ENCODE data around the gene POP4. TPM values are rescaled to one million over a fixed set of nuclear protein-coding genes. Genes with fewer than 3 reads are reported as not detected.
A peak's percentile ranks its signal among the peaks of the same experiment; 100 is the strongest.

POP4 gene
- total RNA-seq, 4 donors from 2014 or later: 35.4 to 76.8 (median 62.6) TPM

- peak within 1 kb of the TSS; percentile 85 for H3K27ac ChIP-seq
- DNase-seq (ENCODE audit: low spot score in 2 of 2): peak; percentile 91 to 93
- peak within 1 kb of the TSS; percentile 74 for H3K4me3 ChIP-seq
- H3K27me3 ChIP-seq: no peaks in the 10 kb centered on the region
- no peaks in the 10 kb centered on the region for H3K36me3 ChIP-seq
- H3K9me3 ChIP-seq: no peaks in the 10 kb centered on the region
- no peak for TF ChIP-seq CTCF (IDR thresholded peaks at IDR 0.05)
- peak in 1 of 2 donors; percentile 17 for TF ChIP-seq POLR2A (IDR thresholded peaks at IDR 0.05)
- no peak for TF ChIP-seq EP300 (IDR thresholded peaks at IDR 0.05)
- TF ChIP-seq POLR2AphosphoS5 (IDR thresholded peaks at IDR 0.05): no peak
- no CpG with 5 or more reads among the region's 75 CpGs for WGBS
- H3K4me1 ChIP-seq: peaks cover 90% of the 10 kb centered on the region
Observed at GRCh38 chr19:29665215-29665825, 59.2 kb downstream of the POP4 start, which contains the start of gene PLEKHF1. Gene PLEKHF1, plus strand, starts transcription at chr19:29665461. Its CDS starts 8,379 bp downstream, at chr19:29673840.

- Histone ChIP-seq H3K36me3 (no peaks in the 10 kb centered on the region), H3K4me1 (peaks cover 85% of the 10 kb centered on the region), H3K27ac (peak overlapping the region; percentile 85), H3K27me3 (no peaks in the 10 kb centered on the region), H3K4me3 (peak overlapping the region; percentile 74), H3K9me3 (no peaks in the 10 kb centered on the region)
- DNase-seq (ENCODE audit: low spot score in 2 of 2): peak in 1 of 2 donors; percentile 81
- TF ChIP-seq POLR2A (IDR thresholded peaks at IDR 0.05) (peak in 1 of 2 donors; percentile 53), CTCF (IDR thresholded peaks at IDR 0.05) (no peak)
- WGBS: 0% methylated on average over 1 of the region's 30 CpGs
Observed at GRCh38 chr19:29665826-29666577, 59.9 kb downstream of the POP4 start.

Other genes starting within 250 kb of the POP4 start
- not detected for gene VSTM2B, start 80.3 kb upstream of the POP4 start, total RNA-seq
- 10 to 100 TPM in 2 of 4 donors, 1 to 10 TPM in 2; 4.5 to 18.8 (median 9.7) TPM for gene PLEKHF1, start 59.2 kb downstream of the POP4 start, total RNA-seq
- gene C19orf12, start 109.0 kb downstream of the POP4 start, total RNA-seq: 10 to 100 TPM; 19.6 to 35.8 (median 27.3) TPM
- gene CCNE1, start 205.7 kb downstream of the POP4 start, total RNA-seq: 10 to 100 TPM in 1 of 4 donors, 1 to 10 TPM in 3; 2.5 to 11.0 (median 6.0) TPM

Data from suprapubic skin (tissue), 4 donors.